Activated CD8-positive, alpha-beta memory T cell treated with anti-CD3 and anti-CD28 coated beads for 24 hours (primary cell): Measurements from ENCODE around the gene CNOT4.
A peak's percentile ranks its signal among the peaks of the same experiment; 100 is the strongest.

ENCODE experiments used
- DNase-seq: peaks from one replicate; pipeline ENCODE4 v3.0.0-alpha.2; 2020

Gene CNOT4, protein sequence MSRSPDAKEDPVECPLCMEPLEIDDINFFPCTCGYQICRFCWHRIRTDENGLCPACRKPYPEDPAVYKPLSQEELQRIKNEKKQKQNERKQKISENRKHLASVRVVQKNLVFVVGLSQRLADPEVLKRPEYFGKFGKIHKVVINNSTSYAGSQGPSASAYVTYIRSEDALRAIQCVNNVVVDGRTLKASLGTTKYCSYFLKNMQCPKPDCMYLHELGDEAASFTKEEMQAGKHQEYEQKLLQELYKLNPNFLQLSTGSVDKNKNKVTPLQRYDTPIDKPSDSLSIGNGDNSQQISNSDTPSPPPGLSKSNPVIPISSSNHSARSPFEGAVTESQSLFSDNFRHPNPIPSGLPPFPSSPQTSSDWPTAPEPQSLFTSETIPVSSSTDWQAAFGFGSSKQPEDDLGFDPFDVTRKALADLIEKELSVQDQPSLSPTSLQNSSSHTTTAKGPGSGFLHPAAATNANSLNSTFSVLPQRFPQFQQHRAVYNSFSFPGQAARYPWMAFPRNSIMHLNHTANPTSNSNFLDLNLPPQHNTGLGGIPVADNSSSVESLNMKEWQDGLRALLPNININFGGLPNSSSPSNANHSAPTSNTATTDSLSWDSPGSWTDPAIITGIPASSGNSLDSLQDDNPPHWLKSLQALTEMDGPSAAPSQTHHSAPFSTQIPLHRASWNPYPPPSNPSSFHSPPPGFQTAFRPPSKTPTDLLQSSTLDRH

GRCh38 chr7:135509839-135510591 lies at the start of gene CNOT4:
TSS of gene CNOT4 (minus strand) at chr7:135510102. CDS start at chr7:135438331, 71,771 bp downstream.
- DNase-seq, result peak; percentile 97

GRCh38 chr7:135558881-135559280 lies 49.0 kb upstream of the CNOT4 start:
- DNase-seq, result no peak

DNA sequence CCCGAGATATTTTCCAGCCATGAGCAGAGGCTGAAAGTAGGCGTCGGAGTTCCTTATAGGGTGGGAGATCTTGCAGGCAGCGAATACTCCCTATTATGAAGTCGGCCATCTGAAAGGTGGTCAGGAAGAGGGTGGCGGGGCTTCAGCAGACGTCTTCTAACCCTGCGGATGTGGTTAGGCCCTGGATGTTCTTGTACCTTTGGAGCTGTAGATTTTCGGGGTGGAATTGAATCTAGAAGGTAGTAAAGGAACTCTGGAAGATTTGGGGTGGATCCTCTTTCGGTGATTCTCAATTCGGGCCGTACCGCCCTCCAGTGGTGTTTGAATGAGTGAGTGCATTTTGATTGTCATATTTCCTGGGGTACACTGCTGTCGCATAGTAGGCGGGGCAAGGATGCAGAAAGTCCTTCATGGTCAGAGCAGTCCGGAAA lies 48.5 kb upstream of the CNOT4 start:
- DNase-seq, result peak; percentile 79

GRCh38 chr7:135557455-135558336 lies 47.8 kb upstream of the CNOT4 start, which contains the start of gene NUP205:
TSS of gene NUP205 (plus strand) at chr7:135557917. CDS start at chr7:135557945, 28 bp downstream.
- DNase-seq, result peak; percentile 98

DNA sequence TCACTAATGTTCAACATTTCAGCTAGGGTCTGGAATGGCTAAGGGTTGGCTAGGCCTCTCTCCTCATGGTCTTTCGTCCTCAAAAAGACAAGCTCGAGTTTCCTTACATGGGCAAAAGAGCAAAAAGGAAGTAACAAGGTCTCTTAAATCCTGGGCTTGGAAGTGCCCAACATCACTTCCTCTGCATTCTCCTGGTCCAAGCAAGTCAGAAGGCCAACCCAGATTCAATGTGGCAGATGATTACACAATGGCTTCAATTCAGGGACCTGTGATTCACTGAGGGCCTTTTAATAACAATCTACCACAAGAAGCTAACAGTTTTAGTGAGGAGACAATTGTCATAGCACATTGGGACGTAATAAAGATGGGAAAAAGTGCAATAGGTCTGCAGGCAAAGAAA lies 43.4 kb upstream of the CNOT4 start:
- DNase-seq, result no peak

- no peak for DNase-seq
Measured at GRCh38 chr7:135552148-135552547, 42.2 kb upstream of the CNOT4 start.

DNA sequence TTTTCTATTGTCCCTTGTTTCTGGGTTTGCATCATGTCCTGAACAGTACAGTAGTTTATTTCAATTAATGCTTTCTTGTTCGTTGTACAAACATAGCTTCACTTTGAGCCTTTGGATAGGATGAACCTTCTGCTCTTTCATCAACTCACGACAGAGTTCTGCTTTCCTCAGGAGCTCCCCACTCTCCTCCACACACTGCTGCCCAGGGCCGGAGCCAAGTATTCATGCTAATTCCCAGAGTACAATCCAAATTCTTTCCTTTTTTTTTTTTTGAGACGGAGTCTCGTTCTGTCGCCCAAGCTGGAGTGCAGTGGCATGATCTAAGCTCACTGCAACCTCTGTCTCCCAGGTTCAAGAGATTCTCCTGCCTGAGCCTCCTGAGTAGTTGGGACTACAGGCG lies 40.3 kb upstream of the CNOT4 start:
- no peak for DNase-seq

DNA sequence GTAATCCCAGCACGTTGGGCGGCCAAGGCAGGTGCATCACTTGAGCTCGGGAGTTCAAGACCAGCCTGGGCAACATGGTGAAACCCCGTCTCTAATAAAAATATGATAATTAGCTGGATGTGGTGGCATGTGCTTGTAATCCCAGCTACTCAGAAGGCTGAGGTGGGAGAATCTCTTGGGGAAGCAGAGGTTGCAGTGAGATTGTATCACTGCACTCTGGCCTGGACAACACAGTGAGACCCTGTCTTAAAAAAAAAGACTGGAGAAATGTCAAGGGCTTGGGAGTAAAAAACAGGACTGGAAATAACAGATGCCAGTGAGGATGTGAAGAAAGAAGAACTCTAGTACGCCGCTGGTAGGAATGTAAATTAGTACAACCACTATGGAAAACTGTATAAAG lies 31.1 kb upstream of the CNOT4 start:
- DNase-seq, result no peak

DNA sequence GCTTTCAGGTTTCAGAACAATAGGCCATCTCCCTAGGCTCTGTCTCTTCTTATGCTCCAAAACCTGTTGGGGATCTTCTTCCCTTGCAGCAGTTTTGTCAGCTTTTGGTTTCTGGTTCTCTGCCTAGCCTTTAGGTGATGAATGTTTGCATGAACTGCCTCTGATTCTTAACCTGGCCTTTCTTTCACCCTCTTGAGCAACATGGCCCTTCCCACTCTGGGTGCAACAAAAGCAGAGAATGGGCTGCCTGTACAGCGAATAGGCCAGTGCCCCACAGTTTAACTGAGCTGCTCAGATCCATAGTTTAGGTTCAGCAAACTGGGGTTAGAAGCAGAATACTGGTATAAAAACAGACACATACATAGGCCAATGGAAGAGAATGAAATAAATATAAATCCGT lies 29.7 kb upstream of the CNOT4 start:
- no peak for DNase-seq

DNA sequence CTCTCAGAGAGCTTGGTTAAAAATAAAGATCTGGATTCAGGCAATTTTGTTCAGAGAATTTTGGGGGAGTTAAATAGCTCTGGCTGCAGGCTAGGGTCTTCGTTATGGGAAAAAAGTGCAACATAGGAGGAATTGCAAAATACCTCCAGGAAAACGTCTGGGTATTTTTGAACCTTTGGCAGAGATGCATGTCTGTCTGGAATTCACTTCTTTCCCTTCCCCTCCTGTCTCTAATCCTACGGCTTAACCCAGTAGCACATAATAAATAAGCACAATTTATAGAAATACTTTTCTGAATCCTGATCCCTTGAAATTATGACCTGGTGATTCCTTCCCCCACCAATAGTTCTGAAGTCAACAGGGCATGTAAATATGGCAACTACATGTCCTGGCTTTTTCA lies 28.5 kb upstream of the CNOT4 start:
- DNase-seq, result no peak

- no peak for DNase-seq
Measured at GRCh38 chr7:135537905-135538304, 28.0 kb upstream of the CNOT4 start.

- no peak for DNase-seq
Measured at GRCh38 chr7:135537453-135537852, 27.6 kb upstream of the CNOT4 start.

GRCh38 chr7:135536150-135536549 lies 26.2 kb upstream of the CNOT4 start:
- no peak for DNase-seq

DNA sequence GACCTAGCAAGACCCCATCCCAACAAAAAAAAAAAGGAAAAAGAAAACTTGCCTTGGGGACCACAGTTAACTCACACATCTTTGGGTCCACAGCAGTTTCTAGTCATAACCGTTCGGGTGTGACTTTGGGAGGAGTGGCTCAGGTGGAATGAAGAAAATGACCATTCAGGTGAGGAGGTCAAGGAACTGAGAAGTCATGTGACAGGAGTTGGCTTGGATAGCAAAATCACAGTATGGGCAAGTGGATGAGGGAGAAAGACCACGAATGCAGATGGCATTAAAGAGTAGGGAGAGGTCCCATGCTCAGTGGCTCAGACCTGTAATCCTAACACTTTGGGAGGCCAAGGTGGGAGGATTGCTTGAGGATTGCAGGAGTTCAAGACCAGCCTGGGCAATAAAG lies 17.1 kb upstream of the CNOT4 start:
- DNase-seq, result no peak

GRCh38 chr7:135525426-135525825 lies 15.5 kb upstream of the CNOT4 start:
- DNase-seq, result no peak

GRCh38 chr7:135523146-135523545 lies 13.2 kb upstream of the CNOT4 start:
- no peak for DNase-seq

- no peak for DNase-seq
Measured at GRCh38 chr7:135522509-135522908, 12.6 kb upstream of the CNOT4 start.

GRCh38 chr7:135519871-135520270 lies 10.0 kb upstream of the CNOT4 start:
- DNase-seq, result no peak

- no peak for DNase-seq
Measured at GRCh38 chr7:135519233-135519688, 9.4 kb upstream of the CNOT4 start.

DNA sequence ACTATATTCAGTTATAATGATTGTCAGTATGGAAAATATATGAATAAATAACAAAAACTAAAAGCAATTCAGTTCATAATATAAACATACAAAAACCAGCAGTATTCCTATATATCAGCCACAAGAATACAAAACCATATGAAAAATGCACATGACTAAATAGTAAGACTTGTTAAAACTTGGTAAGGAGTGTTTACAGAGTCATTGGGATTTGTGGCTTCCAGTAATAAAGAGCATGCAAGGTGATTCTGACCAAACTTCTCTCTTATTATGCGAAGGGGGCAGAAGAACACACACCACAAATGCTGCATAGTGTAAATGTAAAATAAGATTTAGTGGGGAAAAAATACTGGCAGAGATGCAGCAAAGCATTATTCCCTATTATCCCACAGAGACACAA lies 8.8 kb upstream of the CNOT4 start:
- no peak for DNase-seq

GRCh38 chr7:135517060-135517459 lies 7.2 kb upstream of the CNOT4 start:
- no peak for DNase-seq

GRCh38 chr7:135514856-135515255 lies 5.0 kb upstream of the CNOT4 start:
- DNase-seq, result no peak
